Fibroblast of lung (primary cell): Measurements from ENCODE around the gene TFEC. TPM values are rescaled to one million over a fixed set of nuclear protein-coding genes. Genes with fewer than 3 reads are reported as not detected.

Source experiments
- DNase-seq, 2 donors: peaks; one replicate each; pipeline versions ENCODE4 v3.0.0 to v3.0.0-alpha.2; 2010; ENCODE audit warnings: low read depth in 2 of 2
- H2AFZ ChIP-seq: 2 replicates; pipeline ENCODE4 v1.5.1; 2012; ENCODE audit warnings: low read length, control low read depth, inconsistent platforms
- H3K27ac ChIP-seq: 2 replicates; pipeline ENCODE4 v1.5.1; 2011; ENCODE audit warnings: low read length, control low read depth; ENCODE audit not compliant: insufficient read depth
- H3K27me3 ChIP-seq: 2 replicates; pipeline ENCODE4 v1.5.1; 2011; ENCODE audit warnings: mild to moderate bottlenecking, low read length; ENCODE audit not compliant: control insufficient read depth, insufficient read depth
- H3K36me3 ChIP-seq: 2 replicates; pipeline ENCODE4 v1.5.1; 2011; ENCODE audit warnings: low read length; ENCODE audit not compliant: control insufficient read depth, insufficient read depth
- H3K4me1 ChIP-seq: 2 replicates; pipeline ENCODE4 v1.5.1; 2011; ENCODE audit warnings: low read length; ENCODE audit not compliant: control insufficient read depth, insufficient read depth; ENCODE audit errors: extremely low read depth
- H3K4me2 ChIP-seq: 2 replicates; pipeline ENCODE4 v1.5.1; 2011; ENCODE audit warnings: low read length, control low read depth; ENCODE audit not compliant: insufficient read depth; ENCODE audit errors: extremely low read depth
- H3K4me3 ChIP-seq, 4 experiments: fragments of 200-600 bp in 1 of 4; sonication (generic) in 1 of 4; replicated peaks in 1 of 4; 2 replicates each; pipeline ENCODE4 v1.5.1; 2011 to 2016; ENCODE audit warnings: low read length in 4 of 4, low read depth in 3 of 4, mild to moderate bottlenecking in 3 of 4, control low read depth in 2 of 4, inconsistent platforms in 1 of 4, mixed read lengths in 1 of 4; ENCODE audit not compliant: insufficient read depth in 1 of 4; ENCODE audit errors: control extremely low read depth in 1 of 4
- H3K79me2 ChIP-seq: 2 replicates; pipeline ENCODE4 v1.5.1; 2012; ENCODE audit warnings: mild to moderate bottlenecking, low read length, inconsistent platforms; ENCODE audit not compliant: control insufficient read depth, insufficient read depth
- H3K9ac ChIP-seq: 2 replicates; pipeline ENCODE4 v1.5.1; 2011; ENCODE audit warnings: mild to moderate bottlenecking, low read length, control low read depth; ENCODE audit not compliant: insufficient read depth
- H3K9me3 ChIP-seq: 2 replicates; pipeline ENCODE4 v1.5.1; 2012; ENCODE audit warnings: low read depth, low read length; ENCODE audit not compliant: control insufficient read depth, insufficient read depth
- H4K20me1 ChIP-seq: 2 replicates; pipeline ENCODE4 v1.5.1; 2011; ENCODE audit warnings: low read length; ENCODE audit not compliant: control insufficient read depth, insufficient read depth; ENCODE audit errors: extremely low read depth
- EZH2 ChIP-seq: IDR thresholded peaks from 2 replicates; pipeline ENCODE4 v1.5.1; 2012; ENCODE audit warnings: low read length, control low read depth, mild to moderate bottlenecking; ENCODE audit errors: missing control alignments
- polyA plus RNA-seq, 2 donors: library from polyadenylated mRNA; depleted of rRNA in 1 of 2; stranded (reverse) in 1 of 2; unstranded in 1 of 2; fragments of >200 nt; gene quantifications; 2 replicates each; pipeline ENCODE4 v1.2.1, GENCODE V29; 2011 to 2012; ENCODE audit warnings: missing spikeins in 1 of 2
- total RNA-seq: library from RNA; depleted of rRNA; stranded (reverse); fragments of >200 nt; gene quantifications from 2 replicates; pipeline ENCODE4 v1.2.1, GENCODE V29; 2014
- TF ChIP-seq, protein P1 (sequence below), 2 donors: IDR thresholded peaks in 1 of 2; conservative IDR thresholded peaks in 1 of 2; 1 replicate in 1 of 2; 2 replicates in 1 of 2; pipeline ENCODE4 v1.5.1; 2011 to 2012; ENCODE audit warnings: low read length in 2 of 2, control low read depth in 1 of 2, inconsistent platforms in 1 of 2, low read depth in 1 of 2, mild to moderate bottlenecking in 1 of 2

Gene TFEC
- total and polyA plus RNA-seq, 2 donors (not counting 1 experiment from before 2014, with no cell fraction given): 0.05 to 0.17 TPM

GRCh38 chr7:116021237-116021636, 9.3 kb downstream of the TFEC start:
- Histone ChIP-seq H3K9ac (no peak overlapping the region), H3K27ac (no peak overlapping the region), H3K27me3 (no peaks in the 10 kb centered on the region), H3K36me3 (no peaks in the 10 kb centered on the region), H3K79me2 (no peaks in the 10 kb centered on the region), H3K9me3 (no peaks in the 10 kb centered on the region), H4K20me1 (no peaks in the 10 kb centered on the region), H3K4me3 (no peak overlapping the region), H2AFZ (no peak overlapping the region), H3K4me2 (no peak overlapping the region), H3K4me1 (no peaks in the 10 kb centered on the region)
- TF ChIP-seq, protein P1, sequence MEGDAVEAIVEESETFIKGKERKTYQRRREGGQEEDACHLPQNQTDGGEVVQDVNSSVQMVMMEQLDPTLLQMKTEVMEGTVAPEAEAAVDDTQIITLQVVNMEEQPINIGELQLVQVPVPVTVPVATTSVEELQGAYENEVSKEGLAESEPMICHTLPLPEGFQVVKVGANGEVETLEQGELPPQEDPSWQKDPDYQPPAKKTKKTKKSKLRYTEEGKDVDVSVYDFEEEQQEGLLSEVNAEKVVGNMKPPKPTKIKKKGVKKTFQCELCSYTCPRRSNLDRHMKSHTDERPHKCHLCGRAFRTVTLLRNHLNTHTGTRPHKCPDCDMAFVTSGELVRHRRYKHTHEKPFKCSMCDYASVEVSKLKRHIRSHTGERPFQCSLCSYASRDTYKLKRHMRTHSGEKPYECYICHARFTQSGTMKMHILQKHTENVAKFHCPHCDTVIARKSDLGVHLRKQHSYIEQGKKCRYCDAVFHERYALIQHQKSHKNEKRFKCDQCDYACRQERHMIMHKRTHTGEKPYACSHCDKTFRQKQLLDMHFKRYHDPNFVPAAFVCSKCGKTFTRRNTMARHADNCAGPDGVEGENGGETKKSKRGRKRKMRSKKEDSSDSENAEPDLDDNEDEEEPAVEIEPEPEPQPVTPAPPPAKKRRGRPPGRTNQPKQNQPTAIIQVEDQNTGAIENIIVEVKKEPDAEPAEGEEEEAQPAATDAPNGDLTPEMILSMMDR (conservative IDR thresholded peaks at IDR 0.05 in 1 of 2, IDR thresholded peaks at IDR 0.05 in 1 of 2; ENCODE audit: low read depth in 1 of 2, low read length in 2 of 2): no peak
- TF ChIP-seq EZH2: no peak
- no peak for DNase-seq

DNA sequence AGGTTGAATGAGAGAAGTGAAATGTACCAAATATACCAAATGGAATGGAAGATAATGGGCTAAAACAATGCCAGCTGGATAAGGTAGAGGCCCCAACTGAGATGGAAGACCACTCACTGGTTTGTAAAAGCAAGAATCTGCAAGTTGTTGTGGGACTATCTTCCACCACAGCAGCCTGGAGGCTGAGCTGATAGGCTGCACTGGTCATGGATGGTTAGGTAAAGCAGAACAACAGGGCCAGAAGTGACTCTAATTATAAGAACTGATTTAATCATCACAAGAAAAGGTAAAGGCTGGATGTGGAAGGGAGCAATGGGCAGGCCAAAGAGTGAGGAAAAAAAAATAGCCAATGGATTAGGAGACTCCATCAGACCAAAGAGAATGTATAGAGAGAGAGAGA, 11.8 kb downstream of the TFEC start:
- no peak overlapping the region for H2AFZ ChIP-seq
- H3K79me2 ChIP-seq: no peaks in the 10 kb centered on the region
- TF ChIP-seq, protein P1 (conservative IDR thresholded peaks at IDR 0.05 in 1 of 2, IDR thresholded peaks at IDR 0.05 in 1 of 2; ENCODE audit: low read depth in 1 of 2, low read length in 2 of 2): no peak
- no peak for TF ChIP-seq EZH2
- no peaks in the 10 kb centered on the region for H3K36me3 ChIP-seq
- H3K9me3 ChIP-seq: no peaks in the 10 kb centered on the region
- H3K9ac ChIP-seq: no peak overlapping the region
- H3K27me3 ChIP-seq: no peaks in the 10 kb centered on the region
- H3K27ac ChIP-seq: no peak overlapping the region
- H3K4me3 ChIP-seq: no peak overlapping the region
- no peak overlapping the region for H3K4me2 ChIP-seq
- no peak for DNase-seq
- no peaks in the 10 kb centered on the region for H3K4me1 ChIP-seq
- H4K20me1 ChIP-seq: no peaks in the 10 kb centered on the region

GRCh38 chr7:116013675-116014074, 16.9 kb downstream of the TFEC start:
- Histone ChIP-seq H2AFZ (no peak overlapping the region), H3K27ac (no peak overlapping the region), H4K20me1 (no peaks in the 10 kb centered on the region), H3K4me1 (no peaks in the 10 kb centered on the region), H3K4me2 (no peak overlapping the region), H3K79me2 (no peaks in the 10 kb centered on the region), H3K9me3 (no peaks in the 10 kb centered on the region), H3K27me3 (no peaks in the 10 kb centered on the region), H3K9ac (no peak overlapping the region), H3K4me3 (no peak overlapping the region), H3K36me3 (no peaks in the 10 kb centered on the region)
- TF ChIP-seq EZH2: no peak
- TF ChIP-seq, protein P1 (conservative IDR thresholded peaks at IDR 0.05 in 1 of 2, IDR thresholded peaks at IDR 0.05 in 1 of 2; ENCODE audit: low read depth in 1 of 2, low read length in 2 of 2): no peak
- DNase-seq: no peak
